Right kidney (tissue), 1 donor: ENCODE measurements around the gene RBM20.

Experiments used
- DNase-seq: peaks from one replicate; pipeline ENCODE4 v3.0.0-alpha.2; 2016

RBM20 gene

DNA sequence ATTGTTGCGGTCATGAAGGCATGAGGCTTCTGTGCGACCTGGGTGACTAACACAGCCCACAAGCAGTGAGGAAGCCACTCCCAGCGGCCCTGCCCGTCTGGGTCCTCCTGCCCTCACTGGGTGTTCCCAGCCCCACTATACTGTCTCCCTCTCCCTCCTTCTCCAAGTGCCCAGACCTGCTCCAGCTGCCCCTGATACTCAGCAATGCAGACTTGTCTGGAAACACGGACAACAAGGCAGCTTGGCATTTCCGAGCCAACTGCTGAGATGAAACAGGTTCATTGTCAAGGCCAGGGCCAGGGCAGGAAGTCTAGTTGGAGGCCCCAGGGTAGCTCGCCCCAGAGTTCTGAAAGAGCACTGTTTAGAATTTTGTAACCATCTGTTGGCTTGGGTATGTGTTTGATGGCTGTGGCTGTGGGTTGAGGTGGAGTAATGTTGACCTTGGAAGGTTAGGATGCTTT lies 95.7 kb downstream of the RBM20 start:
- no peak for DNase-seq

DNA sequence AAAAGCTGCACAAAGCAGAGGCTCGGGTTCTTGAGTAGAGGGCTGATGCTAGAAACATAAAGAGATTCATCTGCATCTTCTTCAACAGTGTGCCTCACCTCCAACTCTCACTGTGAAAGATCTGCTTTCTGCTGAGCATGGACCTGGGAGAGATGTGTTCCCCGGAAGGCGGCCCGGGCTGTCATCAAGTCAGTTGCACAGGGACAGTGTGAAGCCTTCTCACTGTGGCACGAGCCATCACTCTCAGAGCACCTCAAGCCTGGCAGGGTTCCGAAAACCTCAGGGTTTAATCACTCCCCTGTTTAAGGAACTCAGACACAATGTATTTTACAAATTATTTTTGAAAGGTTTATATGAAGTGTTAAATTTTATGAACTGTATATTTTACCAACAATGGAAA lies 98.7 kb downstream of the RBM20 start:
- DNase-seq, result no peak

DNA sequence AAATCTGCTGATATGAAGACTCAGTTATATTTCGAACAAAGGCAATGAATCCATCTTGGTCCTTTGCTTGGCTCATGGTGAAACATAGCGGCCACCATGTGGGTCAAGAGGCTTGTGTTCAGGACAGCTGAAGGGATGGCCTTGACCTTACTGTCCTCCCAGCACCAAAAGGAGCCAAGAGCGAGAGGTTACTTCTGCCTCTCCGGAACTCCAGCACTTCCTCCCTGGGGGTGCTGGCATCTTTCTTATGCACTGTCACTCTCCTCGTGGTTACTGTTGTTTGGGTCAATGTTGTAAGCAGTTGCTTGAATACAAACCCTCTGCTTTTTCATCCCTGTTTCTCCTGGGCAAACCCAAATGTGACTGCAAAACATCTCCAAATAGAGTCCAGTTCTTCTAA lies 100.6 kb downstream of the RBM20 start:
- no peak for DNase-seq

DNA sequence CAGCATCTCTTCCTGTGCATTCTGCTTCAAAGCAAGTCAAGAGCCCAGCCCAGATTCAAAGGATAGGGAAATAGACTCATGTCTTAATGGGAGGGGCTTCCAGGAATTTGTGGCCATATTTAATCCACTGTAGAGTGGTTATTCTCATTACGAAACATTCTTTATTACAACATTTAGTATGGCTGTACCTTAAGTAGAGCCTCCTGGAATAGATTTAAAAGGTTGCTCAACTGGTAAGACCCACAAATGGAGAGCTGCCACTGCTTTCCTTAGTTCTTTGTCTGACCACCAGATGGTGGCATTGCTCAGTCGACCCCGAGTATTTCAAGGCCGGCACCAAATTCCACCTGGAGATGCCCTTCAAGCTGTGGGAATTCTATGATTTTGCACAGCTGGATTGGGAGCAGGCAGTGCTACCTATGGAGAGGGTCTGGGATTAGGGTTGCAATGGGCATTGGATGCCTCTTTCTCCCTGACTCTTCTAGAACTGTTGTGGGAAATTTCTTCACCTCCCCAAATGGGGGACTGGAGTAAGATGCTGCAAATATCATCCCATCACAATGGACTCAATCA lies 102.2 kb downstream of the RBM20 start:
- DNase-seq, result no peak

DNA sequence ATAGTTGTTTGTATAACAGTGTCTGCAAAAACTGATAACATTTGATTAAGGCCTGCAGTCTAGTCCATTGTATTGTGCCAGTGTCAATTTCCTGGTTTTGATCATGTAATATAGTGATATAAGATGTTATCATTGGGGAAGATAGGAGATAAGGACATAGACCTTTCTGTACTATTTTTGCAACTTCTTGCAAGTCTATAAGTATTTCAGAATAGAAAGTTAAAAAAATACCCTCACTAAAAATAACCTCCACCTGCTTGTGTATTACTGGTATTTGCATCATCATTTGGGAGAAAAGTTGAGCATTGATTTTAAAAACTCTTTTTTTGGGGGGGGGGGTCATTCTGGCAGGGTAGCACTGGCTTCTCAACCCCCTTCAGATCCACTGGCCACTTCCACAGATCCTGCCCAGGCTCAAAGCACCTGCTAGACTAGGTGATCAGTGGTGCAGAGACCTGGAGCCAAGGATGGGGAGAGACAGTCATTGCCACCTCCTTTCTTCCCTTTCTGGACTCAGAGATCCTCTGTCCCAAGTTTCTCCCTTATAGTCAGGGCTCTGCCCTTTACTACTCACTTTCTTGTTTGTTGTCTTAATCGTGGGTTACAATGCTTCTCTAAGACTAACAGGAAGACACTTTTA lies 103.0 kb downstream of the RBM20 start:
- DNase-seq, result no peak

DNA sequence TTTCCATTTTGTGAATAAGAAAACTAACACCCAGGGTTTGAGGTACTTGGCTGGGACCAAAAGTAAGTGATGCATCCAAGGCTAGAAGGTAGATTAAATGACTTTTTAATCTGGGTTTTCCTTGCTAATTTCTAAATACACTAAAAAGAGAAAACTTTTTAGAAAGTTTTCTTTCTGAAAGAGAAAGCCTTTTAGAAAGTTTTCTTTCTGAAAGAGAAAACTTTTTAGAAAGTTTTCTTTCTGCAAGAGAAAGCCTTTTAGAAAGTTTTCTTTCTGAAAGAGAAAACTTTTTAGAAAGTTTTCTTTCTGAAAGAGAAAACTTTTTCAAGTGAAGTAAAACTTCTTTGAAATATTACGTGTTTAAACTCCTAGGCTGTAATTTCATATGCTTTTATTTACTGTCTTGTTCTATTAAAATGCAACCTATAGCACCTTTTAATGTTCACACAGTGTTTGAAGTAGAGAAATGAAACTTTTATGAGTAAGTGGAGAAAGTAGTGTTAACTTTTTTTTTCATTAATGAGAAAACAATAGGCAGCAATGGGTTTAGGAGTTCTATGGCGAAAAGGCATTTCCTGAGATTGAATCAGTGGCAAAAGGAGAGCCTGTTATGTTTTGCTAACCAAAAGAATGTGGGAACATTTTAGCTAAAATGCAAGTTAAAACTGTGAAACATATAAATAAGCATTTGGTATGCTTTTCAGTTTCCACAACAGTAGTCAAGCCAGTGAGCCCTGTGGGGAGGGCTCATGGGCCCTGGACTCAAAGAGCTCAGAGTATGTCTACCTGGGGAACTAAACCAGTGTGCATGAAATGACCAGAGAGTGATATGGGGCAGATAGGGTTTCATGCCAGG lies 103.7 kb downstream of the RBM20 start:
- DNase-seq, result no peak

DNA sequence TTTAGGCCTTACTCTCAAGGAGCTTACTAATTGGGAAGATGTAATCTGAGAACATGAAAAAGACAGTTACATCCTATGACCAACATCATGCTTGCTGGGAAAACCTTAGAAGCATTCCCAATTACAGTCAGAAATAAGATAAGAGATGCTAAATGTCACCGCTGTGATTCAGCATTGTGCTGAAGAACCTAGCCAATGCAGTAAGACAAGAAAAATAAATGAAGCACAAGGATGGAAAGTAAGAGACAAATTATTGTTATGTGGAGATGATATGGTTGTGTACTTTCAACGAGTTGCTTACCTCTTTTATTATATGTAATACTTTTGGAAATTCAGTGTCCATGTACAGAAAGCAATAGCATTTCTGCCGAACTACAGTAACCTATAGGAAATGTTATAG lies 104.8 kb downstream of the RBM20 start:
- no peak for DNase-seq

DNA sequence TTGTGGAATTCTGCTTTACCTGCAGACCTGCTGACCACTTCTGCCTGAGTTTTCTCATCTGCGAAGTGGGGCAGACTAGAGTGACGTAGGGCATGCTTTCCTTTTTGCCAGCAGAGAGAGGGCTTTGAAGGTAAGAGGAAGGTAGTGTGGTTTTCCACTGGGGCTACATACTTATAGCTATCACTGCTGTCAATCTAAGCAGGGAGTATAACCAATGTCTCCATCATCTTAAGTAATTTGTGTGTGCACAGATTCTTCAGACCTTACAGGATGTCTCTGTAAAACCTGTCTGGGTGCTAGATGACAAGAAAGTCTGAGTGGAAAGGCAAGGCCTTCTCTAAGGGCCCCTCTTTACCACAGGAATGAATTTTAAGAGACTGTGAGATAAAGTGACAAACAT lies 106.8 kb downstream of the RBM20 start:
- DNase-seq, result no peak

DNA sequence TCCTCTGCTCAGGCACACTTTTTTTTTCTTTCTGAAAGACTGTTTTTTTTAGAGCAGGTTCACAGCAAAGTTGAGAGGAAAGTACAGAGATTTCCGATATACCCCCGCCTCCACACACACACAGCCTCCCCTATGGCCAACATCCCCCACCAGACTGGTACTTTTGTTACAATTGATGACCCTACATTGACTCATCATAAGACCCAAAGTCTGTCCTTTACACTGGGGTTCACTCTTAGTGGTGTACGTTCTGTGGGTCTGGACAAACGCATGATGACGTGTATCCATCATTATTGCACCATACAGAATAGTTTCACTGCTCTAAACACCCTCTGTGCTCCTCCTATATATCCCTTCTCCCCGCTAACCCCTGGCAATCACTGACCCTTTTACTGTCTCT lies 107.7 kb downstream of the RBM20 start:
- DNase-seq, result no peak

DNA sequence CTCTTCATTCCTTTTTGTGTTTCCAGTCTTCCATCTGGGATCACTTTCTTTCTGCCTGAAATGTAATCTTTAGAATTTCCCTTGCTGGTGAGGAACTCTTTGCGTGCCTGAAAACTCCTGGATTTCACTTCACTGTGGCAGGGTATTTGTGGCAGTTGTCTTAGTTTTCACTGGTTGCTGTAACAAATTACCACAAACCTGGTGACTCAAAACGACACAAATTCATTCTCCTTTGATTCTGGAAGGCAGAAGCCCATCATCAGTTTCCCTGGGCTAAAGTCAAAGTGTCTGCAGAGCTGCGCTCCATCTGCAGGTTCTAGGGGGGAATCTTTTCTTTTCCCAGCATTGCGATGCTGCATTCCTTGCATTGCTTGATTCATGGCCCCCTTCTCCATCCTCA lies 109.3 kb downstream of the RBM20 start:
- DNase-seq, result no peak

DNA sequence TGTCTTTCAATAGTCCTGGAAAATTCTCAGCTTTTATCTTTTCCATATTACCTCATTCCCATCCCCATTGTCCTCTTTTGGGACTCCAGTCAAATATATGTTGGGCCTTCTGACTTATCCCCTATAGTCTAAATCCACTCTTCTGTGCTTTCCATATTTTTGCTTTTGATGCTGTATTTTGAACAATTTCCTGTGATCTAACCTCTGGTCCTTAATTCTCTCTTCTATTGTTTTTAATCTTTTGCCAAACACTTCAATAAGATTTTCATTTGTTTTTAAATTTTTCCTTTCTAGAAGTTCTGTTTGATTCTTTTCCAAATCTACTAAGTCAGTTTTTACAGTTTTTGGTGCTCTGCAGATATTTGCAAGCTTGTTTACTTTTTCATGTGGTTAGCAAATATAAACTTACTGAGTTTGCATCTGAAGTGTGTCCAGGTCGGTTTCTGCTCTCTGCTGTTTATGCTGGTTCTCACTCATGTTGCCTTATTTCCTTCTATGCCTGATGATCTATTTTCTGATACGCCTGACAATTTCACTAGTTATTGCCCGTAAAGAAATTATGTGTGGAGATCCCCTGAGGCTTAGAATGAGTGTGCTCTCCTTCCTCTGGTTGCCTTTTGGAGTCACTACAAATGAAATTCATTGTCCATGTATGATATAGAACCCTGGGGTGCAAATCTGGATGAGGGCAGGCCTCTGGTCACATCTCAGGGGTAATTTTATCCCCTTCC lies 110.4 kb downstream of the RBM20 start:
- DNase-seq, result no peak

DNA sequence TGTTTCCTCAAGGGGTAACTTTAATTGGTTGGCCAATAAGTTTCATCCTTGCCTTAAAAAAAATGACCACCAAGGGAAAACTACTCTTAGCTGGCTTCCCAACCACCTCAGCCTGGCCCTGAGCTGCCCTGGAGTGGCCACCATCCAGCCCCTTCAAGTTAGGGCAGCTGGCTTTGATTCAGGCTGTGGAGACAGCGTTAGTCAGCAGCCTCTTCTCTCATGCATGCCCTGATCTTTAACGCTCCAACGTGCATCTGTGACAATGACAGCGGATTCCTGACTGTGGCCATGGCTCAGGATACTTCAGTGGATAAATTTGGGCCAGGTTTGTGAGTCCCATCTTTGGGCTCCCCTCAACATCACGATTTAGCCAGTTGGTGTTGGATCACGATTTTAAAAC lies 111.6 kb downstream of the RBM20 start:
- DNase-seq, result no peak

DNA sequence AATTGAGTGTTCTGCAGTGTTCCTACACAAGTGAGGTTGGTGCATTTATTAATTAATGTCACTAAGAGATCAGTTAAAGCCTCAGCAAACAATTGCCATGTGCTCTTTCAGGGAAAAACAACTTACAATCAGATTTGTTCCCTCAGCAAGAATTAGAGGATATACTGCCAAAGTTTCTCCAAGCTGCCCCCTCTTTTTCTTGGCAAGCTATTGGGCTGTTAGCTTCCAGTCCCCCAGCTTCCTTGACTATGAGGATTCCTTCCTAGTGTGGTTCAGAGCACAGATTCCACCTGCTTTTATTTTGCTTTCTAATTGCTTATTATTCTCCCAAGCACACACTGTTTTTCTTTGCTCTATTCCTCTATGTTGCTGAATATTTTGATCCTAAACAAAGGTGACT lies 112.7 kb downstream of the RBM20 start:
- DNase-seq, result no peak

DNA sequence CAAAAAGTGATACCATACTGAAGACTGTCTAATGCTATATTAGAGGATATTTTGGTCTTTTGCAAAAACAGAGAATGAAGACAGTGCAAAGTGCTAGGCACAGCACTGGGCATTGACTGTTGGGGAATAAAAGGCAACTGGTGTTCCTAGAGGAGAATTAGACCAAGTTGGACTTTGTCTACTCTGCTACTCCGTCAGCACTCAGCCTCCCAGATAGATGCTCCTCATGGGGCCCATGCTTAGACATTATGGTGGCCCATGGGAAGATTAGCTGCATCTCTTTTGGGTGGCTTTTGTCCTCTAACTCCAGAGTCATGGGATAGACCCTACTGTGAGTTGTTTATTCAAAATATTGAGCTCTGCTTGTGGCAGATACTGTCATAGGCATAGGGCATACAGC lies 113.5 kb downstream of the RBM20 start:
- no peak for DNase-seq

DNA sequence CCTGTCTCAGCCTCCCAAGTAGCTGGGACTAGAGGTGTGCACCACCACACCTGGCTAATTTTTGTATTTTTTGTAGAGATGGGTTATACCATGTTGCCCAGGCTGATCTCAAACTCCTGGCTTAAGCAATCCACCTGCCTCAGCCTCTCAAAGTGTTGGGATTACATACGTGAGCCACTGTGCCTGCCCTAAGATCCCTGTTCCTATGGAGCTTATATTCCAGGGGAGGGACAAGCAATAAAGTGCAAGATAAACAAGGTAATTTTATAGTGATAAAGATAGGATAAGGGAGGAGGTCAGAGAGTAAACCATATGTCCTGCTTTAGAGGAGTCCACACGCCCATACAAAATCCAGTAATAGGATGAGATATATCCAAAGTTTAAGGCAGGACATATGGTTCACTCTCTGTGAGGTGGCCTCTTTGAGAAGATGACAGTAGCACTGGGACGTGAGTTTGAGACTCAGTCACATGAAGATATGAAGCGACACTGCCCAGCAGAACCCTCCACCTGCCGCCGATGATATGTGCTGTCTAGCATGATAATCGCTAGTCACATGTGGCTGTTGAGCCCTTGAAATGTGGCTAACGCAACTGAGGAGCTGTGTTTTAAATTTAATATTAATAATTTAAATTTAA lies 114.1 kb downstream of the RBM20 start:
- DNase-seq, result no peak

DNA sequence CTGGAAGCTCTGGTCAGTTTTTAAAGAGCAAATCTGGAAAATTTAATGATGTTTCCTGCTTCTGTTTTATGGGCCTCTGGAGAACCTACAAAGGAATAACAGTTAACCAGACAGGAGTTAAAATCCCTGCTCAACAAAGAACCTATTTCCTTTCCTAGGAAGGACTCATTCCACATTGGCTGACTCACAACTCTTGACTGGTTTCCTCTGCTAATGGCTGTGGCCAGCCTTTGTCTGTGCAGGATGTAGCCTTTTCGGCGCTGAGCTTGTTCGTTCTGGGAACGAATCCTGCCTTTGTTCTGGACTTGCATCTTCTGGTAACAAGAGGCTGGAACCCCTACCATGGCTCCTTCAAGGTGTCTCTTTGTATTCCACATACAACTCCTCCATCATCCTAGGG lies 114.8 kb downstream of the RBM20 start:
- DNase-seq, result no peak

DNA sequence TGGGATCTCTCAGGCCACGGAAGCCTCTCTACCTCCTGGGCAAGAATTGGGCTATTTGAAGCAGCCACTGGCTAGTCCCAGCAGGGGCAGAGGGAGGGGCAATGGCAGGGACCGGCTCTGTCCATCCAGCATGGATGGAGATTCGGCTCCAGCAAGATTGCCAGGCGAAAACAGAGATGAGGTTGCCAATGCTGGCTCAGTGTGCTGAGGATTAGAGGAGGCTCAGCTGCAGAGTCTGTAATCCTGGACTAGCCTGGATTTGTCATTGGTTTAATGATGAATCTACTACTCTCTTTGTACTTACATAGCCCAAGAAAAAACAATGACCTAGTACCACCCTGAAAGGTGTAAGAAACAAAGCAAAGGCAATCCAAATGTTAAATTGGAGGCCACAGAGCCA lies 115.4 kb downstream of the RBM20 start:
- DNase-seq, result no peak

DNA sequence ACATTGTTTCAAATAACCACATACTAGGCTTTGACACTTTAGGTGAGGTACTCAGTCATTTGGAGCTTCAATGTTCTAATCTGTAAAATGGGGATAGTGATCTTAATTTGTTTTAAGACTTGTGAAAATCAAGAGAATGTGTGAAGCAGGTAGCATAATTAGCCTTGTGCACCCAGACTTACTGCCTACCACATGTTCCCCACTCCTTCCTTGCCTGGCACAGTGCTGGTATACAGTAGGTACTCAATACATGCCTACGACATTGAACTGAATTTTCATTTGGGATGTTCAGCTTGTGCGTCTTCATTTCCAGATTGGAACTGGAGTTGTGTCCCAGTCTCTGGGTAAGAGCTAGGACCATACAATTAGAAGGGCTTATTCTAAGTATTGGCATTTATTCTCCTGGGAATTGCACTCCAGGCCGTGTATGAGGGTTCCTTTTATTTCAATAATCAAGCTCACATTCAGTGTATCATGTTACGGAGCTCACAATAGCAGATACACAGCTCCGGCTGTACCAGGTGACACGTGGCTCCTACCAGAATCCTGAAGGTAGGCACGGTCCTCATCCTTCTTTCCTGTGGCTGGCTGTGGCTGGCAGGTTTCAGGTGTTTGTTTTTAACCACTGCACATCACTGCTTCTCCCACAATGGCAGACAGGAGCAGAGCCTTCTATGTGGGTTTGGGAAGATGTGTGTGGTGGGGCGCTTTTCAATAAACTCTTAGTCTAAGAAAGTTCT lies 118.1 kb downstream of the RBM20 start:
- DNase-seq, result no peak

DNA sequence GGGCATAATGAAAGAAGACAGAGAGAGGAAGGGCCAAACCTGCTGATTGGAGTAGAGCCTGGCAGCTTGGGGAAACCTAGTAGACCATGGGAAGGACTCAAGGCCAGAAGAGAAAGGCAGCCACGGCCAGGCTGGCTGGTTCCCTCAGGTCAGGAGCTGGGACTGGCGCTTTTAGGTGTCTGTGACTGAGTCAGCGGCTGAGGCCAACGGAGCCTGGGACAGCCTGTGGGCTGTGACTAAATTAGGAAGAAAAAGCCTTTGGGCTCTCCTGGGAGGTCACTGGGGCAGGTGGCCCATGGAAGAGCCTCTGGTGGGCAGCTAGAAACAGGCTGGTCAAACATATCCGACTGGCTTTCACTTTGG lies 118.7 kb downstream of the RBM20 start:
- DNase-seq, result no peak

DNA sequence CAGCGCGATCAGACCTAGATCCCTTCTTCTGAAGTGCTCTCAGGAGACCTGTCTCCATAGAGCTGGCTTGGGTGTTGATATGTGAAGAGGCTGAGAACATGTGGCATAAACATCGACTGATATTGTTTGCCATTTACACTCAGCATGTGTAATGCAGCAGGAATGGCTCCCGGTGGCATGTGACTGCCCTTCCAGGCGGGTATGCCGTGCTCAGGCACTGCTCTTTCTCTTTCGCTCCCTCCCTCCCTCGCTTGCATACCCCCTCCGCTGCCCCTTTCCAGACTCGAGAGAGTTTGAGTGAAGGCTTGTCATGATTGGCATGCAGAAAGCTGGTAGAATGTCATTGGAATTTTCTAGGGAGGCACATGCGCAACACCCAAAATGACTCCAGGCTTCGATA lies 120.2 kb downstream of the RBM20 start:
- DNase-seq, result no peak

DNA sequence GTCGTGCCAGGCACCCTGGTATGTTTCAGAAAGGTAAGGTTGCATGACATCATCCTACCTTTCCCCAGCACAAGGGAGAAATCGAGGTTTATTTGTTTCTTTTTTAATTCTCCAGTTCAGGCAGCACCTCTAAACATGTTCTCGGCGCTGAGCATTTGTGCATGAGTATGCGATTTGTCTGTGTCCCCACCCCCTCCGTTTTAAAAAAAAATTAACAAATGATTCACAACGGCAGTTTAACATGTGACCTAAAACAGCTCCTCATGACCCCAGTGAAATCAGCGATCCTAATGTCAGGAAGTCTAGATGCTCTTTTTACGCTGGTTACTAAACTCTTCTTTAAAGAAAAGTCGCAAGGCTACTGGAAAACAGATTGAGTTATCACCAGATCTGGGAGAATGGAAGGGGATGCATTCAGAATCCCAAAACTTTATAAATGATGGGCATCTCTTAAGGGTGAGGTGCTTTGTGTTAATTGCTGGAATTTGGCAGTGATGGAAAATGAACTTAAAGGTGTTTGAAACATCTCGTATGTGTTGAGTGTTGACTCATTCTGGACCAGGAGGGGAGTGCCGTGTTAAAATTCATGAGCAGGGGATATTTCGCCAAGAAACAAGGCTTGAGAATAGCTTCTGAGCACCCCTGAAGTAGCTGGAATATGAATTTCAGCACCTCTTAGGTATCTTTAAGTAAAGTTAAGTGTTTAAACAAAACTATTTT lies 120.8 kb downstream of the RBM20 start:
- no peak for DNase-seq
